HG03565 (cell line): ENCODE results near the gene HBEGF.

Experiments used
- ATAC-seq: cut with Tn5 transposase; IDR thresholded peaks from one replicate; pipeline ENCODE4 v1.9.1; 2021; ENCODE audit warnings: mild to moderate bottlenecking, moderate library complexity; ENCODE audit not compliant: unreplicated experiment

The HBEGF gene

GRCh38 chr5:140305471-140305870 lies 40.9 kb downstream of the HBEGF start:
- no peak for ATAC-seq

GRCh38 chr5:140303966-140304365 lies 42.4 kb downstream of the HBEGF start:
- no peak for ATAC-seq

GRCh38 chr5:140302786-140303639 lies 43.4 kb downstream of the HBEGF start, which contains the start of gene PFDN1:
TSS of gene PFDN1 (minus strand) at chr5:140303101. CDS start at chr5:140303073, 28 bp downstream.
- ATAC-seq, result peak; percentile 88

- no peak for ATAC-seq
These were observed 45.3 kb downstream of the HBEGF start for GRCh38 chr5:140301136-140301535.

- ATAC-seq, result no peak
These were observed 47.3 kb downstream of the HBEGF start for GRCh38 chr5:140299056-140299455.

GRCh38 chr5:140298183-140298601 lies 48.2 kb downstream of the HBEGF start:
- ATAC-seq, result no peak

- no peak for ATAC-seq
These were observed 49.1 kb downstream of the HBEGF start for GRCh38 chr5:140297283-140297682.

GRCh38 chr5:140296289-140296688 lies 50.1 kb downstream of the HBEGF start:
- ATAC-seq, result no peak

- no peak for ATAC-seq
These were observed 51.0 kb downstream of the HBEGF start for GRCh38 chr5:140295414-140295813.

GRCh38 chr5:140294753-140295152 lies 51.6 kb downstream of the HBEGF start:
- ATAC-seq, result no peak

DNA sequence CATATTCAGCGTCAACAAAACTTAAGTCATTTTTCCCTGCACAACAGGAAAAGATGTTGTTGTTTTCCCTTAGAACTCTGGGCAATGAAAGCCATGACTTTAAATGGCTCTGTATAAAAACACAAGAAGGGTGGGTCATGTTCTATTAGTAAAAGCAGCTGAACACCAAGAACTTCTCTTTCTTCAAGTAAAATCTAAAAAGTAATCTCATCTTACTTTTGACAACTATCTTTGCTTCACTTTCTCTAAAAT lies 52.6 kb downstream of the HBEGF start:
- ATAC-seq, result no peak

GRCh38 chr5:140293091-140293848 lies 53.1 kb downstream of the HBEGF start:
- ATAC-seq, result no peak

- no peak for ATAC-seq
These were observed 54.0 kb downstream of the HBEGF start for GRCh38 chr5:140292212-140293036.

DNA sequence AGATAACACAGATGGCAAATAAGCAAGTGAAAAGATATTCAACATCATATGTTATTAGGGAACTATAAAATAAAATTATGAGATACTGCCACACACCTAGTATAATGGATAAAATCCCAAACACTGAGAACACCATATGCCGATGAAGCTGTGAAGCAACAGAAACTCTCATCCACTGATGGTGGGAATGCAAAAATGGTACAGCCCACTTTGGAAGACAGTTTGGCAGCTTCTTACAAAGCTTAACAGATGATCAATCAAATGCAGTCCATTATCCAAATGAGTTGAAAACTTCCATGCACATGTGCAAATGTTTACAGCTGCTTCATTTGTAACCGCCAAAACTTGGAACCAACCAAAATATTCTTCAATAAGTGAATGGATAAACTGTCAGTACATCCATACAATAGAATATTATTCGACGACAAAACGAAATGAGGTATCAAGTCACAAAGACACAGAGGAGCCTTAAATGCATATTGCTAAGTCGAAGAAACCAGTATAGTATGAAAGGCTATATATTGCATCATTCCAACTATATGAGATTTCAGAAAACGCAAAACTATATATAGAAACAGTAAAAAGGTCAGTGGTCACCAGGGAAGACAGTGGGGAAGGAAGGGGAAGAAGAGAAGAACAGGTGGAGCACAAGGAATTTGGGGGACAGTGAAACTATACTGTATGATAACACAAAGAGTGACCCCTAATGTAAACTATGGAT lies 58.4 kb downstream of the HBEGF start:
- no peak for ATAC-seq

DNA sequence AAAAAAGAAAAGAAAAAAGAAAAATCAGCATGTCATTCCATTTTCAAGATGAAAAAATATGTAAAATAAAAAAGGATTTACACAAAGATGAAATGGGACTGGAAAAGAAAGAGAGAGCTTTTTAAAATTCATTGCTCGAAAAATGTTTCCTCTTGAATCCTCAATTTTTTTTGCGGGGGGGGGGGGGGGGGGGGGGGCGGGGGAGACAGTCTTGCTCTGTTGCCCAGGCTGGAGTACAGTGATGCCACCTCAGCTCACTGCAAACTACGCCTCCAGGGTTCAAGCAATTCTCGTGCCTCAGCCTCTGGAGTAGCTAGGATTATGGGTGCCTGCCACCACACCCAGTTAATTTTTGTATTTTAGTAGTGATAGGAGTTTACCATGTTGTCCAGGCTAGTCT lies 60.0 kb downstream of the HBEGF start:
- ATAC-seq, result no peak

DNA sequence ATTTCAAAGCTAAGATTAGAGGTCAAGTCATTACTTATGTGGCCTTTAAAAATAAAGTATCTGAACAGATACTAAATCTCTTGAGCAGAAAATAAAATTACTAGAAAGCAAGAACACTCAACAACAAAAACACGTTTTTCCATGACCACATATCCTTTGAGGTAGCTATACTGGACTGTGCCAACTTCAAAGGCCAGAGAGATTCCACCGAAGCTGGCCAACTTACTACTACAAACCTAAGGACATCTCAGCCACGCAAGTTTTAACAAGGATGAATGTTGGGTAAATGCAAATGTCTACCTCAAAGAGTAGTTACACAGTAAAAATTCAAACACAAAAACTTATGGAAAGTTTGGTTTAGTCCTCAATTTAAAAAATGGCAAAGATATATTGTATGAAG lies 62.4 kb downstream of the HBEGF start:
- no peak for ATAC-seq
